Measurements from ENCODE around the gene CAGE1. TPM values are rescaled to one million over a fixed set of nuclear protein-coding genes. Genes with fewer than 3 reads are reported as not detected.

Gene CAGE1
- total RNA-seq, 2 donors from 2014 or later: 0.42 to 0.76 TPM

GRCh38 chr6:7301702-7302101 is 87.8 kb downstream of the CAGE1 start:
- no peaks in the 10 kb centered on the region for H3K9me3 Mint-ChIP-seq
- H3K27ac Mint-ChIP-seq: no peak overlapping the region
- no peaks in the 10 kb centered on the region for H3K27me3 Mint-ChIP-seq
- no peak for DNase-seq (ENCODE audit: low spot score)
- H3K4me1 Mint-ChIP-seq (ENCODE audit: low read depth in 2 of 2): peaks cover 24 to 25% of the 10 kb centered on the region in 2 donors
- H3K36me3 Mint-ChIP-seq: peaks cover 38% of the 10 kb centered on the region
- no peak for ATAC-seq
- H3K4me3 Mint-ChIP-seq: no peak overlapping the region

- no peaks in the 10 kb centered on the region for H3K27me3 Mint-ChIP-seq
- no peak for ATAC-seq
- no peak overlapping the region for H3K27ac Mint-ChIP-seq
- H3K36me3 Mint-ChIP-seq: peaks cover 38% of the 10 kb centered on the region
- H3K4me1 Mint-ChIP-seq (ENCODE audit: low read depth in 2 of 2): peaks cover 25 to 27% of the 10 kb centered on the region in 2 donors
- no peak for DNase-seq (ENCODE audit: low spot score)
- no peak overlapping the region for H3K4me3 Mint-ChIP-seq
- no peaks in the 10 kb centered on the region for H3K9me3 Mint-ChIP-seq
Observed at GRCh38 chr6:7300926-7301325, 88.6 kb downstream of the CAGE1 start.

- ATAC-seq: no peak
- peaks cover 26% of the 10 kb centered on the region for H3K36me3 Mint-ChIP-seq
- no peak overlapping the region for H3K4me3 Mint-ChIP-seq
- H3K4me1 Mint-ChIP-seq (ENCODE audit: low read depth in 2 of 2): peaks cover 12 to 13% of the 10 kb centered on the region in 2 donors
- no peak for DNase-seq (ENCODE audit: low spot score)
- H3K27me3 Mint-ChIP-seq: no peaks in the 10 kb centered on the region
- no peaks in the 10 kb centered on the region for H3K9me3 Mint-ChIP-seq
- no peak overlapping the region for H3K27ac Mint-ChIP-seq
Observed at GRCh38 chr6:7298113-7298512, 91.4 kb downstream of the CAGE1 start.

GRCh38 chr6:7296602-7297001 is 92.9 kb downstream of the CAGE1 start:
- DNase-seq (ENCODE audit: low spot score): no peak
- Mint-ChIP-seq H3K4me1 (ENCODE audit: low read depth in 2 of 2) (peaks cover 10 to 13% of the 10 kb centered on the region in 2 donors), H3K27ac (no peak overlapping the region), H3K36me3 (peaks cover 31% of the 10 kb centered on the region), H3K27me3 (no peaks in the 10 kb centered on the region), H3K4me3 (no peak overlapping the region), H3K9me3 (no peaks in the 10 kb centered on the region)
- ATAC-seq: no peak

- ATAC-seq: no peak
- Mint-ChIP-seq H3K27me3 (no peaks in the 10 kb centered on the region), H3K27ac (no peak overlapping the region), H3K4me3 (no peak overlapping the region), H3K9me3 (no peaks in the 10 kb centered on the region), H3K36me3 (peaks cover 25% of the 10 kb centered on the region), H3K4me1 (ENCODE audit: low read depth in 2 of 2) (peaks cover 4 to 8% of the 10 kb centered on the region in 2 donors)
- no peak for DNase-seq (ENCODE audit: low spot score)
Observed at GRCh38 chr6:7295916-7296315, 93.6 kb downstream of the CAGE1 start.

GRCh38 chr6:7292596-7293255 is 96.8 kb downstream of the CAGE1 start:
- ATAC-seq (no peak), DNase-seq (ENCODE audit: low spot score) (no peak)
- Mint-ChIP-seq H3K36me3 (peaks cover 25% of the 10 kb centered on the region), H3K27me3 (no peaks in the 10 kb centered on the region), H3K9me3 (no peaks in the 10 kb centered on the region), H3K4me3 (no peak overlapping the region), H3K27ac (peak overlapping the region in 1 of 2 donors; percentile 1), H3K4me1 (ENCODE audit: low read depth in 2 of 2) (peaks cover 0 to 3% of the 10 kb centered on the region in 2 donors)

GRCh38 chr6:7290079-7290478 is 99.5 kb downstream of the CAGE1 start:
- Mint-ChIP-seq H3K4me1 (ENCODE audit: low read depth in 2 of 2) (peaks cover 0 to 2% of the 10 kb centered on the region in 2 donors), H3K9me3 (no peaks in the 10 kb centered on the region), H3K27me3 (no peaks in the 10 kb centered on the region), H3K27ac (peak overlapping the region in 1 of 2 donors; percentile 21), H3K4me3 (no peak overlapping the region), H3K36me3 (peaks cover 35% of the 10 kb centered on the region)
- DNase-seq (ENCODE audit: low spot score) (no peak), ATAC-seq (no peak)

GRCh38 chr6:7285416-7285815 is 104.1 kb downstream of the CAGE1 start:
- DNase-seq (ENCODE audit: low spot score) (no peak), ATAC-seq (no peak)
- Mint-ChIP-seq H3K9me3 (no peaks in the 10 kb centered on the region), H3K27me3 (no peaks in the 10 kb centered on the region), H3K4me3 (no peak overlapping the region), H3K27ac (no peak overlapping the region), H3K36me3 (peaks cover 25% of the 10 kb centered on the region), H3K4me1 (ENCODE audit: low read depth in 2 of 2) (peaks cover 14 to 22% of the 10 kb centered on the region in 2 donors)

- ATAC-seq (no peak), DNase-seq (ENCODE audit: low spot score) (no peak)
- no peak overlapping the region for H3K27ac Mint-ChIP-seq
- H3K4me1 Mint-ChIP-seq (ENCODE audit: low read depth in 2 of 2): peaks cover 17 to 22% of the 10 kb centered on the region in 2 donors
- H3K36me3 Mint-ChIP-seq: peaks cover 19% of the 10 kb centered on the region
- no peak overlapping the region for H3K4me3 Mint-ChIP-seq
- H3K9me3 Mint-ChIP-seq: no peaks in the 10 kb centered on the region
- H3K27me3 Mint-ChIP-seq: no peaks in the 10 kb centered on the region
Observed at GRCh38 chr6:7283676-7284075, 105.9 kb downstream of the CAGE1 start.

GRCh38 chr6:7282097-7282906 is 107.2 kb downstream of the CAGE1 start:
- peaks cover 20 to 21% of the 10 kb centered on the region in 2 donors for H3K4me1 Mint-ChIP-seq (ENCODE audit: low read depth in 2 of 2)
- peak overlapping the region; percentile 57 to 64 for H3K27ac Mint-ChIP-seq
- H3K36me3 Mint-ChIP-seq: peaks cover 7% of the 10 kb centered on the region
- no peaks in the 10 kb centered on the region for H3K27me3 Mint-ChIP-seq
- H3K9me3 Mint-ChIP-seq: no peaks in the 10 kb centered on the region
- DNase-seq (ENCODE audit: low spot score): no peak
- ATAC-seq: peak; percentile 79 to 86
- H3K4me3 Mint-ChIP-seq: peak overlapping the region; percentile 72

Other genes starting within 250 kb of the CAGE1 start
- gene SSR1, start 76.5 kb downstream of the CAGE1 start, total RNA-seq: 100 to 1,000 TPM; 154 to 194 TPM
- gene RIOK1, start 66 bp upstream of the CAGE1 start, total RNA-seq: 10 to 100 TPM; 39.1 to 49.2 TPM
- gene DSP, start 151.9 kb upstream of the CAGE1 start, total RNA-seq: not detected
- gene SNRNP48, start 200.5 kb upstream of the CAGE1 start, total RNA-seq: 10 to 100 TPM; 14.1 to 16.8 TPM

Data from natural killer cell treated with Interleukin-12 subunit alpha and Interleukin-12 subunit beta and Interleukin-15 and Interleukin-18, amount 100 ng/mL, for 72 hours (primary cell).